ENCODE measurements around the gene PARK7.
A peak's percentile ranks its signal among the peaks of the same experiment; 100 is the strongest.
"Not testable (repeated sequence)": the region's sequence is repeated elsewhere in the genome, so short reads cannot be mapped to it uniquely, and the experiment has no call there.

The PARK7 gene

DNA sequence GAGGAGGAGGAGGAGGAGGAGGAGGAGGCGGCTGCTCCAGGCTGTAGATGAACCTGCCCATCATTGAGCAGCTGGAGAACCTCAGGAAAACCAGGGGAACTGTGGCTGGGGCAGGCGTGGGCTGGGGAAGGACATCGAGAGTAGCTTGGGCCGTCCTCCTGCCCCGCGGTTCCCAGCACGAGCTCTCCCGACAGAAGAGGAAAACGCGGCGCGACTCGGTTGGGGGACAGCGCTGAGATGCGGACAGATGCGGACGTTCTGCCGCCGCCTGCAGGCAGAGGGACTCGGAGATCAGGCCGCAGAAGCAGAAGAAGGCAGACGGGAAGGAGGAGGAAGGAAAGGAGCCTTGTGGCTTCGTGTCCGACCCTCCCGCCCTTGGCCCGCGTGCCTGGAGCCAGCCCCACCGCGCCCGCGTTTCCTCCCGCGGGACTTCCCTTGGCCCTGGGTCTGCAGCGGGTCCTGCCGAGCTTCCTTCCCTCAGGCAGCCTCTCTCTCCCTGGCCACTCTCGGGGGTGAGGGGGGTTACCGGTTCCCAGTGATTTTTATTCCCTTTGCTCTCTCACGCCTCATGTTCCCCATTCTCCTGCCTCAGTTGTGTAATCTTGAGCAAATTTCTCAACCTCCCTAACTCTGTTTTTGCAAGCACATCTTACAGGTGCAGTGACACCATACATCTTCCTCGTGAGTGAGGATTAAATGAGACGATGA, 19.1 kb upstream of the PARK7 start:
- peak; percentile 23 for FAIRE-seq
- no peak for DNase-seq (ENCODE audit: insufficient read length, low spot score)
- TF ChIP-seq POU2F2 (IDR thresholded peaks at IDR 0.05; ENCODE audit: low read depth, low read length) (no peak), PAX5 (IDR thresholded peaks at IDR 0.05; ENCODE audit: insufficient read depth, low read length, severe bottlenecking) (no peak), POLR2AphosphoS5 (IDR thresholded peaks at IDR 0.05; ENCODE audit: low read depth, low read length) (no peak), TAF1 (IDR thresholded peaks at IDR 0.05; ENCODE audit: low read depth, low read length) (no peak), SPI1 (IDR thresholded peaks at IDR 0.05; ENCODE audit: low read depth, low read length) (no peak), POLR2A (IDR thresholded peaks at IDR 0.05; ENCODE audit: low read depth, low read length) (no peak)

DNA sequence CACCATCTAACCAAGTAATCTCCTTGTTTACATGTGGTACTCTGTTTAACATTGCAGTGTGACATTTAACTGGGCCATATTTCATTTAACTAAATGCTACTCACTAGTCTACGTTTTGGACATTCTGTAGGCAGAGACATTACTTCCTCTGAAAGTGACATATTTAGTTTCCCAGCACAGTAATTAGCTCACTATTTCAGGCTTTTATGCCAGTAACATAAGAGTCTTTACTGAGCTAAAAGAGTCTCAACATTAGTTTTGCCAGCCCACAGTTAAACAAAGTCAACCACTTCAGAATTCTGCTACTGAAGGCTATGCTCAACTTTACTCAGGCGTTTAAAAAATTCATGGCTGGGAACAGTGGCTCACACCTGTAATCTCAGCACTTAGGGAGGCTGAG, 18.3 kb upstream of the PARK7 start:
- TF ChIP-seq POLR2A (IDR thresholded peaks at IDR 0.05; ENCODE audit: low read depth, low read length) (no peak), POU2F2 (IDR thresholded peaks at IDR 0.05; ENCODE audit: low read depth, low read length) (no peak), POLR2AphosphoS5 (IDR thresholded peaks at IDR 0.05; ENCODE audit: low read depth, low read length) (no peak), SPI1 (IDR thresholded peaks at IDR 0.05; ENCODE audit: low read depth, low read length) (no peak), TAF1 (IDR thresholded peaks at IDR 0.05; ENCODE audit: low read depth, low read length) (no peak)
- FAIRE-seq (no peak), DNase-seq (ENCODE audit: insufficient read length, low spot score) (no peak)

DNA sequence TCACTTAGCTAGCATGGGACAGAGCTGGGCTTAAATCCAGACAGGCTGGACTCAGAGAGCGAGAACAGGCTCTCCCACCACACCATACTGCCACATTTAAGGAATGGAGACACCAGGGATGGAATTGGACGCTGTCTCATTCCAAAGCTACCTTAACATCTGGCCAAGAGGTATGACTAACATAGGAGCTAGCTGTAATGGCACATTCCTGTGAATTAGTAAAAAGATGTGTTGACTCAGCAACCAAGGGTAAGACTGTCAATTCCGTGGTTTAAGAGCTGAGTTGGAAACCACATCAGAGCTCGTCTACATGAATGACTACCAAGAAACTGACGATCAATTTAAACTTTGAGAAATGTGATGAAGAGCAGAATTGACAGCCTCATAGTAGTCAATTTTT, 12.6 kb upstream of the PARK7 start:
- no peak for DNase-seq (ENCODE audit: insufficient read length, low spot score)
- FAIRE-seq: no peak
- TF ChIP-seq PAX5 (IDR thresholded peaks at IDR 0.05; ENCODE audit: insufficient read depth, low read length, severe bottlenecking) (no peak), POLR2A (IDR thresholded peaks at IDR 0.05; ENCODE audit: low read depth, low read length) (no peak), POLR2AphosphoS5 (IDR thresholded peaks at IDR 0.05; ENCODE audit: low read depth, low read length) (no peak), TAF1 (IDR thresholded peaks at IDR 0.05; ENCODE audit: low read depth, low read length) (no peak), POU2F2 (IDR thresholded peaks at IDR 0.05; ENCODE audit: low read depth, low read length) (no peak), SPI1 (IDR thresholded peaks at IDR 0.05; ENCODE audit: low read depth, low read length) (no peak)

DNA sequence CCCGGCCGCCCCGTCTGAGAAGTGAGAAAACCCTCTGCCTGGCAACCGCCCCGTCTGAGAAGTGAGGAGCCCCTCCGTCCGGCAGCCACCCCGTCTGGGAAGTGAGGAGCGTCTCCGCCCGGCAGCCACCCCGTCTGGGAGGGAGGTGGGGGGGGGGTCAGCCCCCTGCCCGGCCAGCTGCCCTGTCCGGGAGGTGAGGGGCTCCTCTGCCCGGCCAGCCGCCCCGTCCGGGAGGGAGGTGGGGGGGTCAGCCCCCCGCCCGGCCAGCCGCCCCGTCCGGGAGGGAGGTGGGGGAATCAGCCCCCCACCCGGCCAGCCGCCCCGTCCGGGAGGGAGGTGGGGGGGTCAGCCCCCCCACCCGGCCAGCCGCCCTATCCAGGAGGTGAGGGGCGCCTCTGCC, 8.7 kb upstream of the PARK7 start:
- not testable (repeated sequence) for DNase-seq (ENCODE audit: insufficient read length, low spot score); FAIRE-seq

- TF ChIP-seq POLR2A (IDR thresholded peaks at IDR 0.05; ENCODE audit: low read depth, low read length): peak; percentile 90
- TF ChIP-seq PAX5 (IDR thresholded peaks at IDR 0.05; ENCODE audit: insufficient read depth, low read length, severe bottlenecking): no peak
- TF ChIP-seq POU2F2 (IDR thresholded peaks at IDR 0.05; ENCODE audit: low read depth, low read length): no peak
- peak; percentile 86 for TF ChIP-seq POLR2AphosphoS5 (IDR thresholded peaks at IDR 0.05; ENCODE audit: low read depth, low read length)
- no peak for TF ChIP-seq SPI1 (IDR thresholded peaks at IDR 0.05; ENCODE audit: low read depth, low read length)
- peak; percentile 53 for TF ChIP-seq TAF1 (IDR thresholded peaks at IDR 0.05; ENCODE audit: low read depth, low read length)
- peak; percentile 100 for FAIRE-seq
- DNase-seq (ENCODE audit: insufficient read length, low spot score): peak; percentile 80
These were observed 7.5 kb upstream of the PARK7 start for GRCh38 chr1:7953850-7954609.

GRCh38 chr1:7954683-7955082, 6.8 kb upstream of the PARK7 start:
- FAIRE-seq (no peak), DNase-seq (ENCODE audit: insufficient read length, low spot score) (no peak)

GRCh38 chr1:7956218-7957032, 5.1 kb upstream of the PARK7 start:
- FAIRE-seq (no peak), DNase-seq (ENCODE audit: insufficient read length, low spot score) (no peak)
- TF ChIP-seq PAX5 (IDR thresholded peaks at IDR 0.05; ENCODE audit: insufficient read depth, low read length, severe bottlenecking) (no peak), POLR2AphosphoS5 (IDR thresholded peaks at IDR 0.05; ENCODE audit: low read depth, low read length) (no peak), TAF1 (IDR thresholded peaks at IDR 0.05; ENCODE audit: low read depth, low read length) (no peak), POU2F2 (IDR thresholded peaks at IDR 0.05; ENCODE audit: low read depth, low read length) (no peak), SPI1 (IDR thresholded peaks at IDR 0.05; ENCODE audit: low read depth, low read length) (no peak), POLR2A (IDR thresholded peaks at IDR 0.05; ENCODE audit: low read depth, low read length) (no peak)

More at GRCh38 chr1:7954683-7955082, 6.8 kb upstream of the PARK7 start:
- TF ChIP-seq POU2F2 (IDR thresholded peaks at IDR 0.05; ENCODE audit: low read depth, low read length): no peak
- no peak for TF ChIP-seq TAF1 (IDR thresholded peaks at IDR 0.05; ENCODE audit: low read depth, low read length)
- TF ChIP-seq SPI1 (IDR thresholded peaks at IDR 0.05; ENCODE audit: low read depth, low read length): no peak
- no peak for TF ChIP-seq PAX5 (IDR thresholded peaks at IDR 0.05; ENCODE audit: insufficient read depth, low read length, severe bottlenecking)
- no peak for TF ChIP-seq POLR2AphosphoS5 (IDR thresholded peaks at IDR 0.05; ENCODE audit: low read depth, low read length)
- no peak for TF ChIP-seq POLR2A (IDR thresholded peaks at IDR 0.05; ENCODE audit: low read depth, low read length)

GRCh38 chr1:7960165-7960564, 1.3 kb upstream of the PARK7 start:
- FAIRE-seq: no peak
- TF ChIP-seq TAF1 (IDR thresholded peaks at IDR 0.05; ENCODE audit: low read depth, low read length): no peak
- DNase-seq (ENCODE audit: insufficient read length, low spot score): no peak

GRCh38 chr1:7960867-7961215, 670 bp upstream of the PARK7 start:
- no peak for FAIRE-seq
- TF ChIP-seq PAX5 (IDR thresholded peaks at IDR 0.05; ENCODE audit: insufficient read depth, low read length, severe bottlenecking) (no peak), SPI1 (IDR thresholded peaks at IDR 0.05; ENCODE audit: low read depth, low read length) (no peak), POU2F2 (IDR thresholded peaks at IDR 0.05; ENCODE audit: low read depth, low read length) (no peak), POLR2AphosphoS5 (IDR thresholded peaks at IDR 0.05; ENCODE audit: low read depth, low read length) (no peak), TAF1 (IDR thresholded peaks at IDR 0.05; ENCODE audit: low read depth, low read length) (no peak), POLR2A (IDR thresholded peaks at IDR 0.05; ENCODE audit: low read depth, low read length) (no peak)
- DNase-seq (ENCODE audit: insufficient read length, low spot score): no peak

Measured in GM12891 (cell line).